Measurements from ENCODE around the gene RAB43. TPM values are rescaled to one million over a fixed set of nuclear protein-coding genes. Genes with fewer than 3 reads are reported as not detected.
"Not testable (repeated sequence)": the region's sequence is repeated elsewhere in the genome, so short reads cannot be mapped to it uniquely, and the experiment has no call there.

Gene RAB43
- total RNA-seq, 1 experiment from 2014 or later = 13.5 TPM

DNA sequence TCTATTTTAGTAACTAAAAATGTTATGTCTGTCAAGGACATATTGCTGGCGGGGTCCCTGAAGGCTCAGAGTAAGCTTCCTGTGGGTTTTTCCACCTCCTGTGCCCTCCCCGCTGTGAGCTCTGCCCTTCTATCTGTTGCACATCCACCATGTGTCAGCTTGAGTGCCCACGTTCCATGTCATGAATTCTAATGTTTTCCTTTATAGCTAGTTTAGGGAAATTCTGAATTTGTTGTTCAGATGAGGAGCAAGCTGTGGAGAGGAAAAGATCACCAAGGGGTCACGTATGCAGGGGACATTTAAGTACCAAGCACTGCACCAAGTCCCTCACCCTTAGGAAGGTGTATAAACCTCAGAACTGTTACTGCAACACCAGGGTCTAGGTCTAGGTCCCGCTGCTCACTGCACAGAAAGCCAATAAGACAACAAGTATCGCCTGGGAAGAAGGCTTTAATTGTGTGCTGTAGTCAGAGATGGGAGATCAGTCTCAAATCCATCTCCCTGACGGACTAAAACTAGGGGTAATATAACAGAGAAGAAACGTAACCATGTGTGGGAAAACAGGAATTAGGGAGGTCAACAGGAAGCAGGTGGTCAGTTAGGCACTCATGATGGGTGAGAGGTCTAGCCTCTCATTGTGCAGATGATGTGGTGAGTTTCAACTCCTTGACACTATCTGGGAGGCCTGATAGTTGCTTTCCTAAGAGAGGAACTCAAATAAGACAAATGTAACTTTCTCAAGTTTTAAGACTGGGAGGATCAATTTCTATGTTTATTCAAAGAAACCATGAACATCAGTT, 51.3 kb downstream of the RAB43 start (continued):
- TF ChIP-seq YY1 (IDR thresholded peaks at IDR 0.05; ENCODE audit: extremely low read depth, insufficient replicate concordance, low read depth, low read length) (no peak), RAD21 (IDR thresholded peaks at IDR 0.05; ENCODE audit: low read depth) (no peak), ELF1 (IDR thresholded peaks at IDR 0.05; ENCODE audit: borderline replicate concordance, low read depth) (no peak)

GRCh38 chr3:129069313-129070085, 52.1 kb downstream of the RAB43 start:
- H3K9me3 ChIP-seq (ENCODE audit: control insufficient read depth in 1 of 2, insufficient read depth in 1 of 2, low read depth in 1 of 2, low read length in 2 of 2); H3K27me3 ChIP-seq (ENCODE audit: insufficient read depth, low read length); H3K9me2 ChIP-seq (ENCODE audit: insufficient read depth); BruUV-seq (replicated peaks); H3K4me1 ChIP-seq (ENCODE audit: control insufficient read depth in 1 of 2, insufficient read depth in 2 of 2, low read length in 2 of 2); POLR2A ChIA-PET; H3K79me2 ChIP-seq (ENCODE audit: insufficient read depth, low read length); DNase-seq (ENCODE audit: low read depth, low spot score); H3K4me2 ChIP-seq (ENCODE audit: low read length); H3K4me3 ChIP-seq (replicated peaks in 1 of 2; ENCODE audit: low read depth in 1 of 2, low read length in 2 of 2); H4K20me1 ChIP-seq (ENCODE audit: insufficient read depth); RAD21 ChIA-PET (ENCODE audit: low non-redundant PET in 1 of 2, low total read pairs in 2 of 2, uncharacterized antibody in 2 of 2, unreplicated experiment in 2 of 2); intact Hi-C loops (cut with micrococcal nuclease); H3K36me3 ChIP-seq (ENCODE audit: control insufficient read depth in 1 of 2, insufficient read depth in 2 of 2, low read length in 2 of 2); H3K27ac ChIP-seq (ENCODE audit: low read depth, low read length); H3K9ac ChIP-seq (ENCODE audit: low read length); H2AFZ ChIP-seq (ENCODE audit: low read depth, low read length, poor library complexity, severe bottlenecking): not testable (repeated sequence)
- peak; percentile 17; the same call in 1 of the 2 replicates for ATAC-seq
- CTCF ChIA-PET = interaction anchor here (1.5 kb wide), 1 partner anchor 16 kb away, joined by 4 read pairs; no protein-coding TSS in a partner anchor

- Histone ChIP-seq H3K9me3 (ENCODE audit: control insufficient read depth in 1 of 2, insufficient read depth in 1 of 2, low read depth in 1 of 2, low read length in 2 of 2) (no peaks in the 10 kb centered on the region), H3K79me2 (ENCODE audit: insufficient read depth, low read length) (no peaks in the 10 kb centered on the region), H3K36me3 (ENCODE audit: control insufficient read depth in 1 of 2, insufficient read depth in 2 of 2, low read length in 2 of 2) (no peaks in the 10 kb centered on the region), H3K4me3 (replicated peaks in 1 of 2; ENCODE audit: low read depth in 1 of 2, low read length in 2 of 2) (no peak overlapping the region), H3K4me1 (ENCODE audit: control insufficient read depth in 1 of 2, insufficient read depth in 2 of 2, low read length in 2 of 2) (no peaks in the 10 kb centered on the region), H3K27me3 (ENCODE audit: insufficient read depth, low read length) (no peaks in the 10 kb centered on the region), H3K9ac (ENCODE audit: low read length) (no peak overlapping the region), H3K9me2 (ENCODE audit: insufficient read depth) (no peaks in the 10 kb centered on the region), H2AFZ (ENCODE audit: low read depth, low read length, poor library complexity, severe bottlenecking) (no peak overlapping the region), H4K20me1 (ENCODE audit: insufficient read depth) (no peaks in the 10 kb centered on the region), H3K4me2 (ENCODE audit: low read length) (no peak overlapping the region), H3K27ac (ENCODE audit: low read depth, low read length) (no peak overlapping the region)
- ChIA-PET CTCF (interaction anchor here (1.5 kb wide), 1 partner anchor 15 kb away, joined by 4 read pairs; no protein-coding TSS in a partner anchor), RAD21 (ENCODE audit: low non-redundant PET in 1 of 2, low total read pairs in 2 of 2, uncharacterized antibody in 2 of 2, unreplicated experiment in 2 of 2) (no interaction called here), POLR2A (interaction anchor here (1.2 kb wide), 1 partner anchor 181 kb away, joined by 3 read pairs; the partner anchor contains the start of gene COPG1)
- intact Hi-C loops (cut with micrococcal nuclease) = no loop called here
- no peak for DNase-seq (ENCODE audit: low read depth, low spot score)
- no peak for ATAC-seq
- BruUV-seq (replicated peaks) = no TSS peak
- TF ChIP-seq CEBPB (IDR thresholded peaks at IDR 0.05; ENCODE audit: low read depth) (no peak), TCF7L2 (IDR thresholded peaks at IDR 0.05; ENCODE audit: borderline replicate concordance, extremely low read depth, insufficient read depth, insufficient read length) (no peak), SP1 (IDR thresholded peaks at IDR 0.05; ENCODE audit: low read depth) (no peak), ELF1 (IDR thresholded peaks at IDR 0.05; ENCODE audit: borderline replicate concordance, low read depth) (no peak), CTCF (IDR thresholded peaks at IDR 0.05 in 2 of 3, conservative IDR thresholded peaks at IDR 0.05 in 1 of 3; ENCODE audit: borderline replicate concordance in 1 of 3, insufficient read depth in 1 of 3, low read depth in 2 of 3, low read length in 2 of 3) (no peak), EZH2 (IDR thresholded peaks at IDR 0.05) (no peak), FOSL1 (IDR thresholded peaks at IDR 0.05; ENCODE audit: low read depth) (no peak)
- TF ChIP-seq, protein P1, sequence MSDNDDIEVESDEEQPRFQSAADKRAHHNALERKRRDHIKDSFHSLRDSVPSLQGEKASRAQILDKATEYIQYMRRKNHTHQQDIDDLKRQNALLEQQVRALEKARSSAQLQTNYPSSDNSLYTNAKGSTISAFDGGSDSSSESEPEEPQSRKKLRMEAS (IDR thresholded peaks at IDR 0.05) = no peak
Observed at GRCh38 chr3:129068291-129068886, 53.2 kb downstream of the RAB43 start.
